Measurements from ENCODE around the gene IKZF1. TPM values are rescaled to one million over a fixed set of nuclear protein-coding genes. Genes with fewer than 3 reads are reported as not detected.

The IKZF1 gene
- total RNA-seq, 1 donor from 2014 or later = 1.1 TPM

GRCh38 chr7:50409856-50410745 is 105.6 kb downstream of the IKZF1 start:
- DNase-seq = no peak
- Mint-ChIP-seq H3K9me3 (ENCODE audit: unreplicated experiment) (no peaks in the 10 kb centered on the region), H3K4me3 (ENCODE audit: unreplicated experiment) (no peak overlapping the region), H3K36me3 (ENCODE audit: unreplicated experiment) (no peaks in the 10 kb centered on the region), H3K27me3 (ENCODE audit: unreplicated experiment) (peaks cover 2% of the 10 kb centered on the region), H3K4me1 (ENCODE audit: low read depth, unreplicated experiment) (no peaks in the 10 kb centered on the region), H3K27ac (ENCODE audit: unreplicated experiment) (no peak overlapping the region)
- no peak for TF ChIP-seq CTCF (IDR thresholded peaks at IDR 0.05; ENCODE audit: partially characterized antibody, unreplicated experiment)

GRCh38 chr7:50411332-50411731 is 106.8 kb downstream of the IKZF1 start:
- DNase-seq = no peak
- no peaks in the 10 kb centered on the region for H3K9me3 Mint-ChIP-seq (ENCODE audit: unreplicated experiment)
- no peaks in the 10 kb centered on the region for H3K36me3 Mint-ChIP-seq (ENCODE audit: unreplicated experiment)
- H3K4me1 Mint-ChIP-seq (ENCODE audit: low read depth, unreplicated experiment) = no peaks in the 10 kb centered on the region
- H3K27me3 Mint-ChIP-seq (ENCODE audit: unreplicated experiment) = peaks cover 2% of the 10 kb centered on the region
- H3K27ac Mint-ChIP-seq (ENCODE audit: unreplicated experiment) = no peak overlapping the region
- H3K4me3 Mint-ChIP-seq (ENCODE audit: unreplicated experiment) = no peak overlapping the region
- TF ChIP-seq CTCF (IDR thresholded peaks at IDR 0.05; ENCODE audit: partially characterized antibody, unreplicated experiment) = no peak

- no peak for TF ChIP-seq CTCF (IDR thresholded peaks at IDR 0.05; ENCODE audit: partially characterized antibody, unreplicated experiment)
- Mint-ChIP-seq H3K9me3 (ENCODE audit: unreplicated experiment) (no peaks in the 10 kb centered on the region), H3K36me3 (ENCODE audit: unreplicated experiment) (no peaks in the 10 kb centered on the region), H3K27me3 (ENCODE audit: unreplicated experiment) (peaks cover 2% of the 10 kb centered on the region), H3K27ac (ENCODE audit: unreplicated experiment) (no peak overlapping the region), H3K4me1 (ENCODE audit: low read depth, unreplicated experiment) (no peaks in the 10 kb centered on the region), H3K4me3 (ENCODE audit: unreplicated experiment) (no peak overlapping the region)
- no peak for DNase-seq
Observed at GRCh38 chr7:50412973-50413372, 108.5 kb downstream of the IKZF1 start.

- Mint-ChIP-seq H3K36me3 (ENCODE audit: unreplicated experiment) (no peaks in the 10 kb centered on the region), H3K27me3 (ENCODE audit: unreplicated experiment) (peaks cover 2% of the 10 kb centered on the region), H3K27ac (ENCODE audit: unreplicated experiment) (no peak overlapping the region), H3K9me3 (ENCODE audit: unreplicated experiment) (no peaks in the 10 kb centered on the region), H3K4me1 (ENCODE audit: low read depth, unreplicated experiment) (no peaks in the 10 kb centered on the region), H3K4me3 (ENCODE audit: unreplicated experiment) (no peak overlapping the region)
- no peak for TF ChIP-seq CTCF (IDR thresholded peaks at IDR 0.05; ENCODE audit: partially characterized antibody, unreplicated experiment)
- no peak for DNase-seq
Observed at GRCh38 chr7:50413561-50413960, 109.0 kb downstream of the IKZF1 start.

- Mint-ChIP-seq H3K4me1 (ENCODE audit: low read depth, unreplicated experiment) (peaks cover 4% of the 10 kb centered on the region), H3K36me3 (ENCODE audit: unreplicated experiment) (no peaks in the 10 kb centered on the region), H3K4me3 (ENCODE audit: unreplicated experiment) (no peak overlapping the region), H3K9me3 (ENCODE audit: unreplicated experiment) (no peaks in the 10 kb centered on the region), H3K27me3 (ENCODE audit: unreplicated experiment) (no peaks in the 10 kb centered on the region), H3K27ac (ENCODE audit: unreplicated experiment) (no peak overlapping the region)
- DNase-seq = no peak
- no peak for TF ChIP-seq CTCF (IDR thresholded peaks at IDR 0.05; ENCODE audit: partially characterized antibody, unreplicated experiment)
Observed at GRCh38 chr7:50415844-50416364, 111.4 kb downstream of the IKZF1 start.
